Esophagus squamous epithelium (tissue), 5 donors: ENCODE results near the gene OIT3. TPM values are rescaled to one million over a fixed set of nuclear protein-coding genes. Genes with fewer than 3 reads are reported as not detected.
"Not testable (repeated sequence)": the region's sequence is repeated elsewhere in the genome, so short reads cannot be mapped to it uniquely, and the experiment has no call there.

Experiments used
- DNase-seq: peaks from one replicate; lab custom pipeline; 2025; lab: John Stamatoyannopoulos, UW
- H3K27ac ChIP-seq, 4 donors: fragments of 200-600 bp; sonication (generic); one replicate each; pipeline ENCODE4 v1.5.1; 2016 to 2019; ENCODE audit warnings: mild to moderate bottlenecking in 1 of 4
- H3K27me3 ChIP-seq, 4 donors: fragments of 200-600 bp; sonication (generic); 1 replicate in 3 of 4; 2 replicates in 1 of 4; pipeline versions ENCODE4 v1.5.1 to v1.6.0; 2017 to 2021; ENCODE audit warnings: antibody characterized with exemption in 1 of 4
- H3K36me3 ChIP-seq, 3 donors: fragments of 200-600 bp; sonication (generic); one replicate each; pipeline ENCODE4 v1.5.1; 2016 to 2019
- H3K4me1 ChIP-seq, 3 donors: fragments of 200-600 bp; sonication (generic); one replicate each; pipeline ENCODE4 v1.5.1; 2017 to 2019
- H3K4me3 ChIP-seq, 4 donors: fragments of 200-600 bp; sonication (generic); 1 replicate in 3 of 4; 2 replicates in 1 of 4; pipeline ENCODE4 v1.5.1; 2016 to 2019; ENCODE audit warnings: mild to moderate bottlenecking in 2 of 4, moderate library complexity in 1 of 4
- H3K9me3 ChIP-seq, 3 donors: fragments of 200-600 bp; sonication (generic); one replicate each; pipeline ENCODE4 v1.5.1; 2016 to 2019
- CTCF ChIP-seq, 6 experiments: fragments of 450-650 bp in 4 of 6; fragments of 200-600 bp in 2 of 6; sonication (generic) in 2 of 6; IDR thresholded peaks; one replicate each; pipeline ENCODE4 v1.5.1; 2016 to 2019; ENCODE audit warnings: antibody characterized with exemption in 6 of 6, mild to moderate bottlenecking in 4 of 6, moderate library complexity in 4 of 6
- POLR2A ChIP-seq, 4 donors: fragments of 450-650 bp; IDR thresholded peaks; one replicate each; pipeline ENCODE4 v1.6.1; 2017; ENCODE audit warnings: antibody characterized with exemption in 4 of 4, mild to moderate bottlenecking in 4 of 4, moderate library complexity in 3 of 4
- WGBS, 2 donors: methylation state at CpG; one replicate each; pipeline ENCODE4 v1.1.5; 2018; 5-methylcytosine and 5-hydroxymethylcytosine counted together
- intact Hi-C: fragments of 100-400 bp; cut with DNase I; formaldehyde crosslinking; loops from one replicate; pipeline ENCODE4 v1.15.0; 2022
- total RNA-seq, 4 donors: library from RNA; depleted of rRNA; stranded (reverse); fragments of >200 nt; gene quantifications; one replicate each; pipeline ENCODE4 v1.1.0, GENCODE V29; 2016
- donor health status: DM: yes; HTN: yes; CAD: no.

Gene OIT3
- total RNA-seq, 4 donors from 2014 or later = not detected

GRCh38 chr10:72910705-72911104 is 17.2 kb downstream of the OIT3 start:
- no peak for DNase-seq
- Histone ChIP-seq H3K4me3 (no peak overlapping the region), H3K27me3 (no peaks in the 10 kb centered on the region), H3K9me3 (no peaks in the 10 kb centered on the region), H3K36me3 (no peaks in the 10 kb centered on the region), H3K27ac (no peak overlapping the region), H3K4me1 (no peaks in the 10 kb centered on the region)
- TF ChIP-seq POLR2A (IDR thresholded peaks at IDR 0.05) = no peak
- intact Hi-C loops = no loop called here

- intact Hi-C loops = no loop called here
- no peaks in the 10 kb centered on the region for H3K27me3 ChIP-seq
- WGBS, 2 donors = 74 to 100% methylated on average over 2 of the region's 2 CpGs
These were observed 18.2 kb downstream of the OIT3 start for GRCh38 chr10:72911758-72912157.

GRCh38 chr10:72912736-72913135 is 19.2 kb downstream of the OIT3 start:
- intact Hi-C loops = no loop called here
- Histone ChIP-seq H3K9me3 (no peaks in the 10 kb centered on the region), H3K4me1 (no peaks in the 10 kb centered on the region), H3K4me3 (no peak overlapping the region), H3K36me3 (no peaks in the 10 kb centered on the region), H3K27me3 (no peaks in the 10 kb centered on the region), H3K27ac (no peak overlapping the region)
- no peak for TF ChIP-seq CTCF (IDR thresholded peaks at IDR 0.05)
- no peak for TF ChIP-seq POLR2A (IDR thresholded peaks at IDR 0.05)
- no peak for DNase-seq
- 86 to 89% methylated on average over 4 of the region's 4 CpGs for WGBS, 2 donors

More at GRCh38 chr10:72911758-72912157, 18.2 kb downstream of the OIT3 start:
- Histone ChIP-seq H3K4me3 (no peak overlapping the region), H3K36me3 (no peaks in the 10 kb centered on the region), H3K27ac (no peak overlapping the region), H3K9me3 (no peaks in the 10 kb centered on the region), H3K4me1 (no peaks in the 10 kb centered on the region)
- no peak for DNase-seq
- TF ChIP-seq POLR2A (IDR thresholded peaks at IDR 0.05) = no peak
- no peak for TF ChIP-seq CTCF (IDR thresholded peaks at IDR 0.05)

GRCh38 chr10:72913287-72913686 is 19.7 kb downstream of the OIT3 start:
- 88 to 97% methylated on average over 5 to 7 of the region's 7 CpGs for WGBS, 2 donors
- intact Hi-C loops = no loop called here
- no peaks in the 10 kb centered on the region for H3K4me1 ChIP-seq

GRCh38 chr10:72917201-72917600 is 23.7 kb downstream of the OIT3 start:
- H3K27me3 ChIP-seq, H3K36me3 ChIP-seq, DNase-seq, H3K4me1 ChIP-seq, intact Hi-C loops, H3K4me3 ChIP-seq, H3K27ac ChIP-seq: not testable (repeated sequence)
- peaks cover 0 to 12% (median 12%) of the 10 kb centered on the region in 3 donors for H3K9me3 ChIP-seq
- WGBS, 2 donors = 42 to 73% methylated on average over 3 of the region's 3 CpGs

More at GRCh38 chr10:72913287-72913686, 19.7 kb downstream of the OIT3 start:
- no peaks in the 10 kb centered on the region for H3K9me3 ChIP-seq
- no peak for TF ChIP-seq POLR2A (IDR thresholded peaks at IDR 0.05)
- no peak for TF ChIP-seq CTCF (IDR thresholded peaks at IDR 0.05)
- no peak overlapping the region for H3K27ac ChIP-seq
- no peaks in the 10 kb centered on the region for H3K36me3 ChIP-seq
- H3K27me3 ChIP-seq = no peaks in the 10 kb centered on the region
- no peak for DNase-seq
- no peak overlapping the region for H3K4me3 ChIP-seq

- DNase-seq, H3K4me3 ChIP-seq, H3K36me3 ChIP-seq, intact Hi-C loops, H3K27me3 ChIP-seq, H3K27ac ChIP-seq, H3K4me1 ChIP-seq: not testable (repeated sequence)
- 56 to 73% methylated on average over 2 of the region's 2 CpGs for WGBS, 2 donors
- H3K9me3 ChIP-seq = peaks cover 0 to 12% (median 12%) of the 10 kb centered on the region in 3 donors
These were observed 24.3 kb downstream of the OIT3 start for GRCh38 chr10:72917803-72918332.

GRCh38 chr10:72918352-72918751 is 24.8 kb downstream of the OIT3 start:
- TF ChIP-seq CTCF (IDR thresholded peaks at IDR 0.05) (no peak), POLR2A (IDR thresholded peaks at IDR 0.05) (no peak)
- no peaks in the 10 kb centered on the region for H3K36me3 ChIP-seq
- no peaks in the 10 kb centered on the region for H3K4me1 ChIP-seq
- no peak overlapping the region for H3K4me3 ChIP-seq
- DNase-seq = no peak
- H3K27me3 ChIP-seq = no peaks in the 10 kb centered on the region
- intact Hi-C loops = no loop called here
- 85 to 87% methylated on average over 8 of the region's 8 CpGs for WGBS, 2 donors
- no peak overlapping the region for H3K27ac ChIP-seq
- H3K9me3 ChIP-seq = peaks cover 0 to 12% (median 12%) of the 10 kb centered on the region in 3 donors

GRCh38 chr10:72921147-72921683 is 27.7 kb downstream of the OIT3 start:
- H3K27me3 ChIP-seq, H3K27ac ChIP-seq, H3K4me3 ChIP-seq, DNase-seq, H3K4me1 ChIP-seq, H3K36me3 ChIP-seq, intact Hi-C loops: not testable (repeated sequence)
- H3K9me3 ChIP-seq = peaks cover 0 to 12% (median 12%) of the 10 kb centered on the region in 3 donors
- WGBS, 2 donors = 100% methylated on average over 1 of the region's 1 CpG
